GM19025 (cell line): ENCODE results near the gene DOK4.
"Not testable (repeated sequence)": the region's sequence is repeated elsewhere in the genome, so short reads cannot be mapped to it uniquely, and the experiment has no call there.

ENCODE experiments used
- ATAC-seq: cut with Tn5 transposase; IDR thresholded peaks from one replicate; pipeline ENCODE4 v1.9.1; 2021; ENCODE audit warnings: mild to moderate bottlenecking, low read depth, moderate library complexity; ENCODE audit not compliant: unreplicated experiment

DOK4 gene

GRCh38 chr16:57504001-57504400 is 17.7 kb upstream of the DOK4 start:
- no peak for ATAC-seq

DNA sequence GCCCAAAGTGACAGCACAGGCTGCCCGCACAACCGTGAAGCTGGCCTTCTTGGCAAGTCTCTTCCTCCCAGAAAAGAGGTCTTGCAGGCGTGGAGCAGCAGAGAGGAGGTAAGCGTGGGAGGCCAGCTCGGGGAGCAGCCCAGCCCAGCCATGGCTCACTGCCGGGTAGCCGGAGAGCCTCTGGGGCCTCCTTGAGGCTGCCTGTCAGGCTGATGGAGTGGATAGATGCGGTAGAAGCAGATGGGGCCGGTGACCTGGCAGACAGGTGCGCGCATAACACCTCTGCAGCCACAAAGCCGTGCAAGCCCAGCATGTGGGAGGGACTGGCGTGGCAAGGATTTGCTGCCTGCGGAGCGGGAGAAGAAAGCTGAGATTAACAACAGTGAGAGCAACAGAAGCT is 17.1 kb upstream of the DOK4 start:
- no peak for ATAC-seq

DNA sequence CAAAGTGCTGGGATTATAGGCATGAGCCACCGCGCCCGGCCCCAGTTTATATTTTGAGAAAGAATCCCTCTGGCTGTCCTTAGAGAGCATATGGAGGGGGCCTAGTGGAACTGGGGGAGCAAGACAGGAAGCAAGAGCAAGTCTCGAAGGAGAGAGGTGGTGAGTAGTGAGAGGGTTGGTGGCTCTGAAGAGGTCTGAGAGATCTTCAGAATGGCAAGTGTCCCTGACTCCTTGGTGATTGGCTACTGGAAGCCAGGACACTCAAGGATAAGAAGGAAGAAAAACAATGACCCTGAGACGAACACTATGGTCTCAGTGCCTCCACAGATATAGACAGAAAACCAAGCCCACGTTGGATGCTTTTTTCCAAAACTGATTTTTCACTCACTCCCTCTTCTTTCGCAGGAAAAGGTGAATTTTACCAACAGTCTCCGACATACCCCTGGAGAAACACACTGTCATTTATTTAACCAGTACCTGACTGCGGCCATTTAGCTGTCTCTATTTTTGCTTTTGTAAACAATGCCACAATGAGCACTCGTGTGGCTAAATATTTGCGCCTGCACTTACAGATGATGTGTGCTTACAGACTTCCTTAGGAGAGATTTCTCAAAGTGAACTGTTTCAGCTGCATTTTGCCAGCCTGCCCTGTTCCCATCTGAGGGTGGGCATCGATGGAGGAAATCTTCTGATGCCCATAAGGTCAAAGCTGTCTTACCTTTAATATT is 15.9 kb upstream of the DOK4 start:
- no peak for ATAC-seq

DNA sequence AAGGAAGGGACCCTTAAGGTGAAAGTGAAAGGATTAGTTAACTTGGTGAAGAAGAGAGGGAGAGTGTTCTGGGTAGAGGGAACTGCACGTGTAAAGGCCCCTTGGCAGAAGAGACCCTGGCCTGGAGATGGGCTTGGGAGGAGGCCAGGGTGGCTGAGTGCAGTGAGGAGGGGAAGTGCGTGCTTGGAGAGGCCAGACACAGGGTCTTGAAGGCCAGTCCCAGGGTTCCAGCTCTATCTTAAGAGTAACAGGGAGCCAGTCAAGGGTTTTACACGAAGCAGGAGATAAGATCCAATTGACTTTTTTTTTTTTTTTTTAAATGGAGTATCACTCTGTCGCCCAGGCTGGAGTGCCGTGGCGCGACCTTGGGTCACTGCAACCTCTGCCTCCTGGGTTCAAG is 15.2 kb upstream of the DOK4 start:
- no peak for ATAC-seq

GRCh38 chr16:57500578-57501111 is 14.4 kb upstream of the DOK4 start:
- no peak for ATAC-seq

GRCh38 chr16:57499941-57500340 is 13.6 kb upstream of the DOK4 start:
- not testable (repeated sequence) for ATAC-seq

- ATAC-seq: no peak
These were observed 11.7 kb upstream of the DOK4 start for GRCh38 chr16:57498031-57498430.

GRCh38 chr16:57497121-57497520 is 10.8 kb upstream of the DOK4 start:
- ATAC-seq: no peak

- no peak for ATAC-seq
These were observed 7.5 kb upstream of the DOK4 start for GRCh38 chr16:57493767-57494166.

GRCh38 chr16:57489229-57489628 is 2.9 kb upstream of the DOK4 start:
- ATAC-seq: no peak

DNA sequence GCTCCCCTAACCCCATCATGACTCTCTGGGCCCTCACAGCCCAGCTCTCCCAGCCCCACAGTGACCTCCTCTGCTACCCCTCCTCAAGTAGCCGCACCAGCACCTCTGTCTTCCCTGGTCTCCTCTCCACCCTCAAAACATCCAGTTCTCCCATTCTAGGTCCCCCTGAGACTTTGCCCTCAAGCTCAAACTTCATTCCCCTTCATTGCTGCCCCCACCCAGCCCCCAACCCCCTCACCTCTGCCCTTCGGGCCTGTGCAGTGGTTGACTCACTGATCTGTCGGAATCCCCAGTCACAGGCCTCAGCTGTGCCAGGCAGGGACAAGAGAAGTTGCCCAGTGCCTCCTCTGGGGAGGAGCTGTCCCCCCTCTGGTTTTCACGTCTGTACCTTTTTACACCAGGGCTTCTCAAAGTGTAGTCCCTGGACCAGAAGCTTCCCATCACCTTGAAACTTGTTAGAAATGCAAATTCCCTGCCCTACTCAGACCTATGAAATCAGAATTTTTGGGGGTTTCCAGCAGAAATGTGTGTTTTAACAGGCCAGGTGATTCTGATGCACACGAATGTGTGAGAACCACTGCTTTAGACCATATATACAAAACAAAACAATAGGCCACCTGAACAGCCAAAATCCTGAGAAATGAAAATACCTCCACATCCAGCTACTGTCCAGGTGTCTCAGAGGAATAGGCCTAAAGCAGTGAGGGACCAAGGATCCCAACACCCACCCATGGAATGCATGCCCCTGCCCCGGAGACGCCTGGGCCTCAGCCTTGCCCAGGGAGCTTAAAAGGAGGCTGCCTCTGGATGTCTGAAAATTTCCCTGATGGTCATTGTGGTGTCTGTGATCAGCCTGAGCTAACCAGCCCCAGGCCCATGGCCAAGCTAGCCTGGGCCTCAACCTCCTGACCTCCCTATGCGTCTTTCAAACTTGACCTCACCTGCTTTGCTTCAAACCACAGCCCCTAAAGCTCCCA is 853 bp upstream of the DOK4 start:
- no peak for ATAC-seq

- no peak for ATAC-seq
These were observed 990 bp downstream of the DOK4 start for GRCh38 chr16:57485091-57485915.

- no peak for ATAC-seq
These were observed 1.7 kb downstream of the DOK4 start for GRCh38 chr16:57484515-57485005.

DNA sequence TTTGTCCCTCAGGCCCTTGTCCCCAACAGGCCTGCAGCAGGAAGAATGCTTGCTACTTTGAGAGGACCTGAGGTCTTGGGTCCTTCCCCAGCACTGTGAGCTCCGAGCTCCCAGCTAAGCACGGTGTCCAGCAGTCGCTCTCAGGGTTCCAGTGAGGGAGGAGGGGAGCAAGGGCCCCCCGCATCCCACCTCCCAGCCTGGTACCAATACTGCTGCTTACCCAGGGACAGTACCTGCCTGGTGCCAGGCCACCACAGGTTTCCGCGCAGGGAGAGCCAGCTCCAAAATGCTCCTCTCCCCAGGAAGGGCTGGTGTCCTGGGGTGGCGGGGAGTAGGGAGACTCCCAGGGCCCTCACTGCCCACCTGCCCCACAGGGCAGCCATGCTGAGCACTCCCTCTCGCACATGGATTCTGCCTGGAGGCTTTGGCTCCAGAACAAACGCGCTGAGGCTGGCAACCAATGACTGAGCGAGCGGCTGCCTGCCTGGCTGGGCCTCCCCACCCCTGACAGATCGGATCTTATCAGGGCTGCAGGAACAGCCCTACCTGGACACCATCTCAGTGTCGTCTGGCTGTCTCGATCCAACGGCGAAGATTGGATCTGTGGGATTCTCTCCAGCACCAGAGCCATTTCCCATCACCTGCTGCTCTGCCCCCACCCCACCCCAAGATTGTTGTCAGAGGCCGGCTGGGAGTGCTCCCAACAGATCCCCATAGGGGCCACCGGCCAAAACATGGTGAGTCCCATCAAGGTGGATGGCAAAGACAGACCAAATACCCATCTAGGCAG is 2.4 kb downstream of the DOK4 start:
- no peak for ATAC-seq

DNA sequence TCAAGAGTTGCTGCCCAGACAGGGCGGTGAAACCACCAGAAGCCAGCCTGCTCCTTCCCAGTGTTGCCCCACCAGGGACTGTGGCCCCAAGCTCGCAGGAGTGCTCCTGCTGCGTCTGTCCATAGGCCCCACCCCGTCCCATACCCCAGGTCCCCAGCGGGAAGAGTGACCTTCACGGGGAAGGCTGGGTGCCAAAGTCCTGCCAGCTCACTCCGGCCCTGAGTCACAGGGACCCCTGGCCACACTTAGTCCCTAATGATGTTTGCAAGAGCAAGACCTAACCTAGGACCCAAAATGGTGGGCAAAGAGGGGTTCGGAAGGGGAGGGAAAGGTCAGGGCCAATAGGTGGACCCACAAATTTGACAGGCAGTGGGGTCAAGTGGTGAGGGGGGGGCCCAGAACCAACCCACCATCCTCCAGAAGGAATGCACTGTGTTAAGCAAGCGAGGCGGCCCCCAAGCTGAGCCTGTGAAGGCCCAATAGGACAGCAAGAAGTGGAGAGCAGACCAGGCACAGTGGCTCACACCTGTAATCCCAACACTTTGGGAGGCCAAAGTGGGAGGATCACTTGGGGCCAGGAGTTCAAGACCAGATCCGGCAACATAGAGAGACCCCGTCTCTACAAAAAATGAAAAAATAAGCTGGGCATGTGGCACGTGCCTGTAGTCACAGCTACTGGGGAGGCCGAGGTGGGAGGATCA is 3.3 kb downstream of the DOK4 start:
- no peak for ATAC-seq

DNA sequence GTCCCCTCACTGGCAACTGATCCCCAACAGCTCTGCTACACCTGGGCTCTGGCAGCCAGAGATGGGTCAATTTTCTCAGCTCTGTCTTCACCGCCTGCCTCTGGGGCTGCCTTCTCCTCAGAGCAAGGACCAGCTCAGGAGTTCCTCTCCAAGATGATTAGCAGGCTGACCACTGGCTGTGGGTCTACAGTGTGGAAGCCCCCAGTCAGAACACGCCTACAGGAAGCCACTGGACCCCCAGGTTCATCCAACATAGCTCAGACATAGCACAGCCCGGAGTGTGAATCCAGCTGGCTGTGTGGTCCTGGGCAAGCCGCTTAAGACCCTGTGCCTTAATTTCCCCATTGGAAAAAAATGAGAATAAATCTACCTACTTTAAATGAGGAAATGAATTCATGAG is 4.9 kb downstream of the DOK4 start:
- ATAC-seq: no peak

- no peak for ATAC-seq
These were observed 5.5 kb downstream of the DOK4 start for GRCh38 chr16:57480754-57481230.

DNA sequence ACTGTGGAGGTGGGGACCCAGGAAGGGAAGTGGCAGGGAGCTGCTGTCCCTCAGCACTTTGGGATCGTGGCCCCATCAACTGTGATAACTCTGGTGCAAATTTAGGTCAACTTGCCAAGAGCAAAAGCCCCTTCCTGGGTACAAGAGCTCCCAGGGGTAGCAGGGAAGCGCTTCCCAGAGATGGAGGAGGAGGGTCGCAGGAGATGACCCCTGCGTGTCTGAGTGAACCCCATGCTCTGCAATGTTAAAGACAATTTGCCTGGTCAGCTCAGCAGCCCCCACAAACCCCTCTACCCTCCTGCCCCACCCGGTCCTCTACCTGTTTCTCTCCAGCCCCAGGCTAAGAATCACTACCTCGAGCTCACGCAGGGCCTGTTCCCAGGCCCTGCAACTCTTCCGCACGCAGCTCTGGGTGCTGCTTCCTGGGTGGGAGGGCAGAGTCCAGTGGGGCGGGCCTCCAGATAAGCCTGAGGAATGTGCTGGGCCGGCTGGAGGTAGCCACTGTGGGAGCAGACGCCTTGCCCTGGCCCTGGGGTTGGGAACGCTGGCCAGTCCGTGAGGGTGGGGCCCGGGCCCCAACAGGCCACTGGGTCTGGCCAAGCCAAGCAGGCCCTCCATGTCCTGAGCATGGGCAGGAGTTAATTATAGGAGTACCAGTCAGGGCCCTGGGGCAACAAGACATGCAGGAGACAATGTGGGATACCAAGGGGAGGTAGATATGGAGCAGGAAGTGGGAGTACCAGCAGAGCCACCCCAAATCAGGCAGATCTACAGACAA is 6.1 kb downstream of the DOK4 start:
- no peak for ATAC-seq
